Pancreas (tissue), 10 donors: ENCODE measurements around the gene EREG. TPM values are rescaled to one million over a fixed set of nuclear protein-coding genes. Genes with fewer than 3 reads are reported as not detected.

Source experiments
- ATAC-seq, 4 donors: fragments of 200-7000 bp; cut with Tn5 transposase; one replicate each; pipeline versions ENCODE4 v1.8.0 to v1.9.1; 2020; ENCODE audit warnings: mild to moderate bottlenecking in 4 of 4, moderate library complexity in 4 of 4
- DNase-seq, 6 donors: peaks; one replicate each; pipeline ENCODE4 v3.0.0-alpha.2; 2020
- FAIRE-seq: peaks from 2 replicates; lab custom pipeline; 2012; peaks lifted over from hg19 to GRCh38; lab: Jason Lieb, UNC
- H3K27ac ChIP-seq, 4 donors: fragments of 200-600 bp; sonication (generic); 1 replicate in 3 of 4; 2 replicates in 1 of 4; pipeline versions ENCODE4 v1.5.0 to v1.8.0; 2020
- H3K27me3 ChIP-seq, 4 donors: fragments of 200-600 bp; one replicate each; pipeline ENCODE4 v1.8.0; 2021
- H3K36me3 ChIP-seq, 3 donors: fragments of 200-600 bp; sonication (generic) in 1 of 3; one replicate each; pipeline versions ENCODE4 v1.5.0 to v1.8.0; 2020 to 2021
- H3K4me1 ChIP-seq, 3 donors: fragments of 200-600 bp; one replicate each; pipeline ENCODE4 v1.8.0; 2021
- H3K4me3 ChIP-seq, 4 donors: fragments of 200-600 bp; sonication (generic) in 2 of 4; one replicate each; pipeline versions ENCODE4 v1.5.0 to v1.8.0; 2020 to 2021
- H3K9me3 ChIP-seq, 4 donors: fragments of 200-600 bp; one replicate each; pipeline ENCODE4 v1.8.0; 2021
- WGBS, 2 donors: extraction: QIAGEN DNeasy Blood & Tissue Kit; methylation state at CpG; one replicate each; pipeline ENCODE4 v1.1.7; 2013; 5-methylcytosine and 5-hydroxymethylcytosine counted together
- intact Hi-C, 3 donors: fragments of 100-400 bp; cut with DNase I; formaldehyde crosslinking; loops; one replicate each; pipeline versions ENCODE4 v1.11.1 to v1.14.2; 2022
- polyA plus RNA-seq, 2 donors: library from polyadenylated mRNA; stranded (reverse); fragments of 200-250 nt; gene quantifications; one replicate each; pipeline ENCODE4 v1.2.3, GENCODE V29; 2013
- total RNA-seq, 6 donors: library from RNA; stranded (reverse); fragmentation: NEBNext Ultra II Directional in 4 of 6; extraction: Animal tissue kit (Norgen Biotek cat#: 25700) in 4 of 6; gene quantifications; one replicate each; pipeline versions ENCODE4 v1.2.1 to v1.2.4, GENCODE V29; 2021 to 2023
- TF ChIP-seq, protein P1 (sequence below), 4 donors: fragments of 200-600 bp; sonication (generic) in 3 of 4; IDR thresholded peaks; one replicate each; pipeline versions ENCODE4 v1.5.0 to v1.8.0; 2021; ENCODE audit warnings: antibody characterized with exemption in 4 of 4
- donor health status: healthy with polysubstance abuse.
- donor health status: DM: no; HTN: no; CAD: no; lungs with moderate emphysema.
- donor health status: DM: no; HTN: no; CAD: no.
- donor health status: control.
- donor health status: control.
- donor health status: Bipolar disorder and iron deficiency.
- donor health status: DM: yes; HTN: yes; CAD: no.
- donor health status: DM: no; HTN: no; CAD: no.
- donor health status: DM: no; HTN: no; CAD: no.
- donor health status: DM: yes; HTN: yes; CAD: no.

Gene EREG
- total and polyA plus RNA-seq, 8 donors: 0.06 to 0.09 (median 0.09) TPM; not detected in 5

DNA sequence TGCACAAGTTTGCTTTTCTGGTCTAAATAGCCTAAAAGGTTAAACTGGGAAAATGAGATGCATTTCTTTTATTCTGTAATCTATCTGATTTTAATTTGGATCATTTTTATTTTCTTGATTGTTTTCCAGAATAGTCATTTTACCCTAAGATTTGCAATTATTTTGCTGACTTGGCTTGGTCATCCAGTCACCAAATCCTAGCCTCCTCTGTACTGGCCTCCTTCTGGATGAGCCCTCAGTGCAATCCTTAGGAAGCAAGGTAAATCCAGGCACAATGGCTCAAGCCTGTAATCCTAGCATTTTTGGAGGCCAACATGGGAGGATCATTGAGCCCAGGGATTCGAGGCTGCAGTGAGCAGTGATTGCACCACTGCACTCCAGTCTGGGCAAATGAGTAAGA is 9.2 kb downstream of the EREG start:
- no peaks in the 10 kb centered on the region for H3K36me3 ChIP-seq
- TF ChIP-seq, protein P1, sequence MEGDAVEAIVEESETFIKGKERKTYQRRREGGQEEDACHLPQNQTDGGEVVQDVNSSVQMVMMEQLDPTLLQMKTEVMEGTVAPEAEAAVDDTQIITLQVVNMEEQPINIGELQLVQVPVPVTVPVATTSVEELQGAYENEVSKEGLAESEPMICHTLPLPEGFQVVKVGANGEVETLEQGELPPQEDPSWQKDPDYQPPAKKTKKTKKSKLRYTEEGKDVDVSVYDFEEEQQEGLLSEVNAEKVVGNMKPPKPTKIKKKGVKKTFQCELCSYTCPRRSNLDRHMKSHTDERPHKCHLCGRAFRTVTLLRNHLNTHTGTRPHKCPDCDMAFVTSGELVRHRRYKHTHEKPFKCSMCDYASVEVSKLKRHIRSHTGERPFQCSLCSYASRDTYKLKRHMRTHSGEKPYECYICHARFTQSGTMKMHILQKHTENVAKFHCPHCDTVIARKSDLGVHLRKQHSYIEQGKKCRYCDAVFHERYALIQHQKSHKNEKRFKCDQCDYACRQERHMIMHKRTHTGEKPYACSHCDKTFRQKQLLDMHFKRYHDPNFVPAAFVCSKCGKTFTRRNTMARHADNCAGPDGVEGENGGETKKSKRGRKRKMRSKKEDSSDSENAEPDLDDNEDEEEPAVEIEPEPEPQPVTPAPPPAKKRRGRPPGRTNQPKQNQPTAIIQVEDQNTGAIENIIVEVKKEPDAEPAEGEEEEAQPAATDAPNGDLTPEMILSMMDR (IDR thresholded peaks at IDR 0.05): no peak
- DNase-seq: no peak
- intact Hi-C loops: loop anchor here in 2 of 3 donors (5.0 to 10.0 kb wide), 2 partner anchors 301 to 303 kb away; no protein-coding TSS in a partner anchor
- no peaks in the 10 kb centered on the region for H3K4me1 ChIP-seq
- ATAC-seq: no peak
- 47 to 60% methylated on average over 1 of the region's 1 CpG for WGBS, 2 donors
- no peak overlapping the region for H3K27ac ChIP-seq
- FAIRE-seq: no peak
- no peaks in the 10 kb centered on the region for H3K9me3 ChIP-seq
- no peak overlapping the region for H3K4me3 ChIP-seq
- peaks cover 0 to 3% (median 0%) of the 10 kb centered on the region in 4 donors for H3K27me3 ChIP-seq

DNA sequence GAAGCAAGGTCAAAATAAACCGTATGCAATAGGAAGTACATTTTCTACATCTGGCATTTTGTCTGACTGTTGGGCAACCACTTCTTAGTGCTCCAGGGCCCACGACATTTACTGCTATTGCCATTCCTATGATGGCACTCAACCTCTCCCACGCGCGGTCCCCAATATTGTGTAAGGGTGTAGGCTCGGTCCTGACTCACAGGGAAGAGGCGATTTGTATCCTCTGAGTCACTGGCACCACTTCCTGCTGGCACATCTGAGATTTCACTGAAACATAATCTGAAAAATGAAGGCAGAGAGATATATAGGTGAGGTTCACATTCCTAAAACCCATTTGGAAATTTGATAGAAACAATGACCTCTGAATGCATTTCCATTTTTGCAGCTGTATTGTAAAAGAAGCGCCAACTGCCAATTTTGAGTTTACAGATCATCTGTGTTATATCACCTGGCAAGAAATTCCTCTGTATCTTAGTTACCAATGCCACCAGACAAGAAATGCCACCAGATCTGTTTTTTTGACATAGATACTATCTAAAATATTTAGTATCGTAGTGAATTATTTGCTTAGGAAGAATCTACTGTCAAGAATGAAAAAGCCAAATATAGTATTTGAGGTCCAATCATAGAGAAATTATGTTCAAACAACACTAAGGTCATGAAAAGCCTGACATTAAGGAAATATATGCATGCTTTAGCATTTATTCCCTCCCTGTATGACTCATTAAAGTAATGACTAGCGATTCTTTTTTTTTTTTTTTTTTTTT is 9.8 kb downstream of the EREG start:
- no peak for FAIRE-seq

DNA sequence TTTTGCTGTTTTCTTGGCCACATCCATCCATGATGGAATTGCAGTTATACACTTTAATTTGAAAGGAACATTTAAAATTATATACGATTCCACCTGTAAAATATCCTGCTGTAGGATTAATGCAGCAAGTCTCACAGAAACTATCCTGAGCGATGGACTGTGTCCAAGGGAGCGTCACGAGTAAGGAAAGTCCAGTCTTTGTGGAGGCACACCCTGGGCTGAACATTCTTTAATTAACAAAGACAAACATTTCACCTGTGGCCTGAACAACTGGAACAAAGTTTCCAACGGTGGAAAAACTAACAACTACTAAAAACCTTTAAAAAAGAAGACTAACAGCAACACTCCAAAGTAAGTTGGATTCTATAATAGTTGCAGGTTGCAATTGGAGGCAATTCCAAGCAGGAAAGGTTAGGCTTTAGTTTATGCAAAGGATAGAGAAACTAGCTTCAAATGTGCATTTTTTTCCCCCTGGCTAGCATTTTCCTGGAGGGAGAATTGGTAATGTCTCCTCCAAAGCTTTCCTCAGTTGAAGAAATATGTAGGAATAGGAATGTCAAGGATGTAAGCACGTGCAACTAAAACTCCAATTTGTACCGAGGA is 11.0 kb downstream of the EREG start:
- FAIRE-seq: no peak
- H3K4me1 ChIP-seq: no peaks in the 10 kb centered on the region
- TF ChIP-seq, protein P1 (IDR thresholded peaks at IDR 0.05): no peak
- intact Hi-C loops: loop anchor here in 1 of 3 donors (10.0 kb wide), 1 partner anchor 299 kb away; no protein-coding TSS in a partner anchor
- ATAC-seq: peak in 1 of 4 donors; percentile 42
- 38 to 49% methylated on average over 7 of the region's 7 CpGs for WGBS, 2 donors
- no peaks in the 10 kb centered on the region for H3K36me3 ChIP-seq
- no peaks in the 10 kb centered on the region for H3K9me3 ChIP-seq
- peaks cover 0 to 3% (median 0%) of the 10 kb centered on the region in 4 donors for H3K27me3 ChIP-seq
- DNase-seq: no peak
- H3K27ac ChIP-seq: no peak overlapping the region
- H3K4me3 ChIP-seq: no peak overlapping the region

More for the DNA sequence above, 9.8 kb downstream of the EREG start:
- Histone ChIP-seq H3K27me3 (peaks cover 0 to 3% (median 0%) of the 10 kb centered on the region in 4 donors), H3K27ac (no peak overlapping the region), H3K9me3 (no peaks in the 10 kb centered on the region), H3K4me3 (no peak overlapping the region), H3K36me3 (no peaks in the 10 kb centered on the region), H3K4me1 (no peaks in the 10 kb centered on the region)
- TF ChIP-seq, protein P1 (IDR thresholded peaks at IDR 0.05): no peak
- intact Hi-C loops: loop anchor here in 2 of 3 donors (5.0 to 10.0 kb wide), 2 partner anchors 300 to 303 kb away; no protein-coding TSS in a partner anchor
- peak in 2 of 4 donors; percentile 57 to 71 for ATAC-seq
- WGBS, 2 donors: 53 to 67% methylated on average over 10 of the region's 10 CpGs
- DNase-seq: no peak

DNA sequence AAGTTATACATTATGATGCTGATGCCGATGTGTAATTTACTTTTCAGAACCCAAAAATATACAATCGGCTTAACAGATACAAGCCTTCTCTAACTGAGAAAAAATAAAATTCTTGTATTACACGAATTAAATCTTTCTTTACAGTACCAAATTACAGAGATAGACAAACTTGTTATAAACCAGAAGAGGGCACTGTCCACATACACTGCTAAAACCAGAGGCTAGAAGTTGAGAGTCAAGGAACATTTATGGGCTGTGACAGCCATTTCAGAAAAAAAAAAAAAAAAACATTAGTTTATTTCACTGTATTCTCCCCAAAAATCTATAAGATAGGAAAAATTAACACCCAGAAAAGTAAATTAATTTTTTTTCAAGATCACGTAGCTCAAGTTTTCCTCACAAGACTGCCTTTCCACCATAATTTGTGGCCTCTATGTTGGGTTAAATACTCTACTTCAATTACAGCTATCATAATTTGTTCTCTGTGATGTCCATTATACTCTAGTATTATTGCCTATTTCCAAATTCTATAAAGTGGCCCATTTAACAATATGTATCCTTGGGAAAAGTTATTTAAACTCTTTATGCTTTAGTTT is 12.0 kb downstream of the EREG start:
- intact Hi-C loops: loop anchor here in 1 of 3 donors (10.0 kb wide), 1 partner anchor 298 kb away; no protein-coding TSS in a partner anchor
- H3K4me1 ChIP-seq: no peaks in the 10 kb centered on the region
- peak; percentile 74 to 88 (median 86) for ATAC-seq
- H3K27ac ChIP-seq: no peak overlapping the region
- FAIRE-seq: peak; percentile 97
- no peaks in the 10 kb centered on the region for H3K9me3 ChIP-seq
- H3K36me3 ChIP-seq: no peaks in the 10 kb centered on the region
- WGBS, 2 donors: 43 to 51% methylated on average over 4 of the region's 4 CpGs
- H3K4me3 ChIP-seq: no peak overlapping the region
- no peak for DNase-seq
- H3K27me3 ChIP-seq: peaks cover 0 to 3% (median 0%) of the 10 kb centered on the region in 4 donors
- TF ChIP-seq, protein P1 (IDR thresholded peaks at IDR 0.05): peak in 3 of 4 donors; percentile 24 to 40 (median 38)
